Measurements from ENCODE around the gene LBR.

LBR gene

DNA sequence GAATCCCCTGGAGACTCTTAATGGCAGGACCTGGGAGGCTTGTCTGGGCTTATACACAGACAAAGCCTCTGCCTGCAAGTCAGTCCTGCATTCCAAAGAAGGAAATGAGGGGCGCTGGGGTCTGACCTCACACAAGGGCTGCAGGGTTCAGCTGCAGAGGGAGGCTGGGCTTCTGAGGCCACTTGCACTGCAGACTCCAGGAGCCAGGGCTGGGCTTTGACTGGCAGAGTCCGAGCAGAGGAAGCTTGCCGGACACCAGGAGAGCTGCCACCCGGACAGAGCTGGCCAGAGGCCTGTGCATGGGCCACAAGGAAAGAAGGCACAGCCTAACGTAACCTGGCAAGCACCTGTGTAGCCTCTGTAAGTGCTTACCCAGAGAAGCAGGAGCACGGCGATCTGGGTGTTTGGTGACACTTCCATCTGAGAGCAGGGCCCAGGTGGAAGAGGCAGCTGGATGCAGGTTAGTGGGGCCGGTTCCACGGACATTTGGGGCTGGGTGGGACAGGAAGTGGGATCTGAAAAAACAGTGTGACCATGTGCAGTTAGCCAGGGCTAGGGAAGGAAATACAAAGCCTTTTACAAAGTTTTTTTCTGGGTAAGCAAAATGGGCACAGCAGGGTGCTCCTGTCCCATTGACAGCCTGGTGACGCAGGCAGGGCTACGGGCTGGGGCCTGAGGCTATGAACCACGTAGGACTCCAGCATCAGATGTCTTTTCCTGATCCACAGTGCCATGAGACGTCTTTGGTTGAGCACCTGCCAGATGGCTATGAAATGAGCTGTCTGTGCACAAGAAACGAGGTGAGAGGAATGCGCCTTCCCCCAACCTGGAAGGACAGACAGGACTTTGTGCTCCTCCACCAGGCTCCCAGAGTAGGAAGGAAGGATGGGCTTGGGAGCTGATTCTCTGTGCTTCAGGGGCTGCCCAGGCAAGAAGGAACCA is 37.3 kb upstream of the LBR start:
- Histone ChIP-seq H3K18ac (ENCODE audit: low read length) (no peak overlapping the region), H3K4me2 (ENCODE audit: low read length) (no peak overlapping the region), H3K27ac (ENCODE audit: low read depth, low read length) (no peak overlapping the region), H3K4me3 (ENCODE audit: low read depth, low read length) (no peak overlapping the region), H3K36me3 (ENCODE audit: control insufficient read depth in 1 of 2, insufficient read depth in 2 of 2, low read length in 2 of 2) (no peaks in the 10 kb centered on the region), H2BK12ac (ENCODE audit: low read length) (no peak overlapping the region), H3K79me2 (ENCODE audit: control insufficient read depth, insufficient read depth, low read length, poor library complexity) (no peaks in the 10 kb centered on the region), H2AFZ (ENCODE audit: insufficient read depth, low read length, poor library complexity) (no peak overlapping the region), H3K9me3 (ENCODE audit: insufficient read depth, low read depth, low read length) (peaks cover 2% of the 10 kb centered on the region), H4K8ac (ENCODE audit: low read depth, low read length) (no peak overlapping the region), H3K27me3 (ENCODE audit: insufficient read depth, low read length) (no peaks in the 10 kb centered on the region), H3K23ac (ENCODE audit: low read length) (no peak overlapping the region), H2BK5ac (ENCODE audit: low read depth, low read length, poor library complexity) (no peak overlapping the region), H3K4ac (ENCODE audit: low read depth, low read length) (no peak overlapping the region), H2BK120ac (ENCODE audit: insufficient read depth, low read length, poor library complexity) (no peak overlapping the region), H4K91ac (ENCODE audit: low read depth, low read length) (no peak overlapping the region), H4K12ac (ENCODE audit: low read depth, low read length) (peak overlapping the region; percentile 59), H3K9ac (ENCODE audit: low read length) (no peak overlapping the region), H3K79me1 (ENCODE audit: low read length) (peaks cover 2% of the 10 kb centered on the region), H3K14ac (ENCODE audit: low read length) (no peak overlapping the region), H3K4me1 (ENCODE audit: control insufficient read depth in 1 of 2, insufficient read depth in 2 of 2, low read length in 2 of 2) (peaks cover 6 to 7% of the 10 kb centered on the region in 2 experiments), H2AK5ac (ENCODE audit: low read length) (no peak overlapping the region)
- WGBS (ENCODE audit: extremely low coverage, insufficient coverage, insufficient read length), result no CpG with 5 or more reads among the region's 15 CpGs
- peak; percentile 49 to 74 for DNase-seq

DNA sequence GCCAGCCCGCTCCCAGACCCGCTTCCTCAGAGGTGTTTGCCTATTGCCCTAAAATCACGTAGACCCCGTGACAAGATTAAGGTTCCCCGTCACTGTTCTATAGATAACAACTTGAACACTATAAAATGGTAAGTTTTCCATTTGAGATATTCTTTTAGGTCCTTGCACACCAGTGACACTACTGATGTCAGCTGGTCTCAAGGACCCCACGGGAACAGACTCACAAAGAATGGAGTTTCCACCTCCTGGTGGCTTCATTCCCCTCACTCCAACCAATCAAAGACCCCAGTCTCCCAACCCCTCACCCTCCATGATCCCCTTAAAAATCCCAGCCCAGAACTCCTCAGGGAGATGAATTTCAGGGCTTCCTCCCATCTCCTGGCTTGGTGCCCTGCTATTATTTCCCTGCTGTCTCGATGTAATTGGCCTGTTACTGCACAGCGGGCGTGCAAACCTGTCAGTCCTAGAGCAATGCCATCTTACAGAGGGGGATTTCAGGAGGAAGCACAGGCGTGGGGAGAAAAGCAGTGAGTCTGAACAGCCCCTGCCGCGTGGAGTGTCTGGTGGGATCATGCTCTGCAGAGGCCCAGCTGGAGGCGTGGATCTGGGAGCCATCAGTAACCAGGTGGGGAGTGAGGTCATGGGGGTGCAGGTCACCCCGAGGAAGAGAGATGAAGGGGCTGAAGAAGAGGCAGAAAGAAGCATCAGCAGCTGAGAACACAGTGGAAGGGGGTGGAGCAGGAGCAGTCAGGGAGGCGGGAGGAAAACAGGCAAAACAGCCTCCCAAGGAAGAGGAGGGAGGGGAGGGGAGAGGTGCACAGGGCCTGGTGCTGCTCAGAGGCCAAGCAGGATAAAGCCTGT is 35.1 kb upstream of the LBR start:
- peaks cover 2% of the 10 kb centered on the region for H3K9me3 ChIP-seq (ENCODE audit: insufficient read depth, low read depth, low read length)
- no peak overlapping the region for H2AK5ac ChIP-seq (ENCODE audit: low read length)
- no peak for DNase-seq
- no peak overlapping the region for H2BK12ac ChIP-seq (ENCODE audit: low read length)
- H3K4me2 ChIP-seq (ENCODE audit: low read length), result no peak overlapping the region
- H3K4ac ChIP-seq (ENCODE audit: low read depth, low read length), result no peak overlapping the region
- no peak overlapping the region for H2BK120ac ChIP-seq (ENCODE audit: insufficient read depth, low read length, poor library complexity)
- no peak overlapping the region for H3K14ac ChIP-seq (ENCODE audit: low read length)
- no peak overlapping the region for H3K9ac ChIP-seq (ENCODE audit: low read length)
- H3K27ac ChIP-seq (ENCODE audit: low read depth, low read length), result no peak overlapping the region
- H4K91ac ChIP-seq (ENCODE audit: low read depth, low read length), result no peak overlapping the region
- no CpG with 5 or more reads among the region's 15 CpGs for WGBS (ENCODE audit: extremely low coverage, insufficient coverage, insufficient read length)
- no peaks in the 10 kb centered on the region for H3K27me3 ChIP-seq (ENCODE audit: insufficient read depth, low read length)
- no peaks in the 10 kb centered on the region for H3K79me2 ChIP-seq (ENCODE audit: control insufficient read depth, insufficient read depth, low read length, poor library complexity)
- no peak overlapping the region for H3K23ac ChIP-seq (ENCODE audit: low read length)
- H4K12ac ChIP-seq (ENCODE audit: low read depth, low read length), result no peak overlapping the region
- H3K4me3 ChIP-seq (ENCODE audit: low read depth, low read length), result no peak overlapping the region
- H2AFZ ChIP-seq (ENCODE audit: insufficient read depth, low read length, poor library complexity), result no peak overlapping the region
- no peak overlapping the region for H3K18ac ChIP-seq (ENCODE audit: low read length)
- H3K4me1 ChIP-seq (ENCODE audit: control insufficient read depth in 1 of 2, insufficient read depth in 2 of 2, low read length in 2 of 2), result peaks cover 6 to 9% of the 10 kb centered on the region in 2 experiments
- H3K79me1 ChIP-seq (ENCODE audit: low read length), result peaks cover 2% of the 10 kb centered on the region
- no peak overlapping the region for H2BK5ac ChIP-seq (ENCODE audit: low read depth, low read length, poor library complexity)
- no peak overlapping the region for H4K8ac ChIP-seq (ENCODE audit: low read depth, low read length)
- no peaks in the 10 kb centered on the region for H3K36me3 ChIP-seq (ENCODE audit: control insufficient read depth in 1 of 2, insufficient read depth in 2 of 2, low read length in 2 of 2)

DNA sequence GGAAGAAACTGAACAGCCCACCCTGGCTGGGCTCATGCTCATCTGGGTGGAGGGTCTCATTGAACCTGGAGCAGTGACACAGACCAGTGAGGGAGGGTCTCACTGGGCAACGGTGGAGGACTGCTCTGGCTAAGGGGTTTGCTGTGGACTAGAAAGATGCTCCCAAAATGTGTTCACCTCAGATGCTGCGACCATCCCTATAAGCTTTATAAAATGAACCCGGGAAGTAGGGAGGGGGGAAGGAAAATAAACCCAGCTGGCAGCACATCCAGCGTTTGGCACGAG is 34.5 kb upstream of the LBR start:
- H2AK5ac ChIP-seq (ENCODE audit: low read length), result no peak overlapping the region
- H4K12ac ChIP-seq (ENCODE audit: low read depth, low read length), result no peak overlapping the region
- no peak overlapping the region for H3K4me3 ChIP-seq (ENCODE audit: low read depth, low read length)
- no CpG with 5 or more reads among the region's 5 CpGs for WGBS (ENCODE audit: extremely low coverage, insufficient coverage, insufficient read length)
- H3K14ac ChIP-seq (ENCODE audit: low read length), result no peak overlapping the region
- H3K27ac ChIP-seq (ENCODE audit: low read depth, low read length), result no peak overlapping the region
- H4K91ac ChIP-seq (ENCODE audit: low read depth, low read length), result no peak overlapping the region
- peaks cover 6 to 9% of the 10 kb centered on the region in 2 experiments for H3K4me1 ChIP-seq (ENCODE audit: control insufficient read depth in 1 of 2, insufficient read depth in 2 of 2, low read length in 2 of 2)
- no peak for DNase-seq
- no peaks in the 10 kb centered on the region for H3K36me3 ChIP-seq (ENCODE audit: control insufficient read depth in 1 of 2, insufficient read depth in 2 of 2, low read length in 2 of 2)
- H2BK5ac ChIP-seq (ENCODE audit: low read depth, low read length, poor library complexity), result no peak overlapping the region
- no peaks in the 10 kb centered on the region for H3K27me3 ChIP-seq (ENCODE audit: insufficient read depth, low read length)
- no peak overlapping the region for H3K4ac ChIP-seq (ENCODE audit: low read depth, low read length)
- no peak overlapping the region for H4K8ac ChIP-seq (ENCODE audit: low read depth, low read length)
- no peak overlapping the region for H2BK120ac ChIP-seq (ENCODE audit: insufficient read depth, low read length, poor library complexity)
- no peak overlapping the region for H3K9ac ChIP-seq (ENCODE audit: low read length)
- H3K4me2 ChIP-seq (ENCODE audit: low read length), result no peak overlapping the region
- H3K79me1 ChIP-seq (ENCODE audit: low read length), result peaks cover 2% of the 10 kb centered on the region
- H3K79me2 ChIP-seq (ENCODE audit: control insufficient read depth, insufficient read depth, low read length, poor library complexity), result no peaks in the 10 kb centered on the region
- H3K18ac ChIP-seq (ENCODE audit: low read length), result no peak overlapping the region
- no peak overlapping the region for H2AFZ ChIP-seq (ENCODE audit: insufficient read depth, low read length, poor library complexity)
- H3K9me3 ChIP-seq (ENCODE audit: insufficient read depth, low read depth, low read length), result peaks cover 2% of the 10 kb centered on the region
- H3K23ac ChIP-seq (ENCODE audit: low read length), result no peak overlapping the region
- H2BK12ac ChIP-seq (ENCODE audit: low read length), result no peak overlapping the region

DNA sequence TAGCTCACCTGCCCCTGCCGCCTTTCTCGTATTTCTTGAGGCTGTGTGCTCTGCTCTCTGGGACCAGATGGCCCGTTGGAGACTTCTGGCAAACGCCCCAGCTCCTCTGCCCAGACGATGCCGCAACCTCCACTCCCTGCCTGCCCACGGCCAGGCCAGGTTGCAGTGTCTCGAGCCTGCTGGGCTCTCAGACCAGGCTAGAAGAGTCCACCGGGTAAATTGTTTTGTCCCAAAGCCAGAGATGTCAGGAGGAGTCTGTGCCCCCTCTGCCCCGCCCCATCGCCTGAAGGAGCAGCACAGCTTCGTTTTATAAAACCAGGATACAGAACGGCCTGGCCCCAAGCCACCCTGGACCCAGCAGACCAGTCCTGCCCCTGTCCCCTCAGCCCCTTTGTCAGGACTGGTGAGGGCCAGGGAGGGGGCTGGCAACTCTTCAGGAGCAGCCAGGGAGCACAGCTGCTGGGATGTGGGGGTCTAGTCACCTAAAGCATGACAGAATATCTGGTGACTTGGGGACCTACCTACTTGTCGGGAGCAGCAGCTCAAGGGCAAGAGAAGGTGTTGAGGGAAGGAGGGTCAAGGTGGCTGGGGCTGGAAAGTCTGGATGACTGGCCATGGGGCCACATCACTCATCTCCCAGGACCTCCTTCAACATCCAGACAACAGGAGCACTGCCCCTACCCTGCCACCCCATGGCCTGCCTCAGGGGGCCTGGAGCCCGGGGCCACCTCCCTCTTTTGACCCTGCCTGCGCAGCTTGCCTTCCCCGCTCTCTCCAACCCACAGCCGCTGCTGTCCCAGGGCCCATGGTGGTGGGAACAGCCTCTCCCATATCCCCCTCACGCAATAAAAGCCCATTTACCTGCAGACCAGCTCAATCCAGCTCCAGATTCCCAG is 33.9 kb upstream of the LBR start:
- Histone ChIP-seq H2BK5ac (ENCODE audit: low read depth, low read length, poor library complexity) (no peak overlapping the region), H3K4me3 (ENCODE audit: low read depth, low read length) (no peak overlapping the region), H2BK12ac (ENCODE audit: low read length) (no peak overlapping the region), H3K14ac (ENCODE audit: low read length) (no peak overlapping the region), H4K91ac (ENCODE audit: low read depth, low read length) (no peak overlapping the region), H3K27me3 (ENCODE audit: insufficient read depth, low read length) (no peaks in the 10 kb centered on the region), H3K4me1 (ENCODE audit: control insufficient read depth in 1 of 2, insufficient read depth in 2 of 2, low read length in 2 of 2) (peaks cover 6 to 9% of the 10 kb centered on the region in 2 experiments), H3K27ac (ENCODE audit: low read depth, low read length) (no peak overlapping the region), H4K12ac (ENCODE audit: low read depth, low read length) (no peak overlapping the region), H2AK5ac (ENCODE audit: low read length) (no peak overlapping the region), H4K8ac (ENCODE audit: low read depth, low read length) (no peak overlapping the region), H3K79me1 (ENCODE audit: low read length) (peaks cover 2% of the 10 kb centered on the region), H3K9me3 (ENCODE audit: insufficient read depth, low read depth, low read length) (peaks cover 2% of the 10 kb centered on the region), H3K4me2 (ENCODE audit: low read length) (no peak overlapping the region), H3K9ac (ENCODE audit: low read length) (no peak overlapping the region), H3K18ac (ENCODE audit: low read length) (no peak overlapping the region), H3K23ac (ENCODE audit: low read length) (no peak overlapping the region), H3K79me2 (ENCODE audit: control insufficient read depth, insufficient read depth, low read length, poor library complexity) (no peaks in the 10 kb centered on the region), H2AFZ (ENCODE audit: insufficient read depth, low read length, poor library complexity) (no peak overlapping the region), H2BK120ac (ENCODE audit: insufficient read depth, low read length, poor library complexity) (no peak overlapping the region), H3K36me3 (ENCODE audit: control insufficient read depth in 1 of 2, insufficient read depth in 2 of 2, low read length in 2 of 2) (no peaks in the 10 kb centered on the region), H3K4ac (ENCODE audit: low read depth, low read length) (no peak overlapping the region)
- no peak for DNase-seq
- no CpG with 5 or more reads among the region's 19 CpGs for WGBS (ENCODE audit: extremely low coverage, insufficient coverage, insufficient read length)

All from trophoblast cell (in vitro differentiated cells and primary cell).